ENCODE data around the gene ERP29.
"Not testable (repeated sequence)": the region's sequence is repeated elsewhere in the genome, so short reads cannot be mapped to it uniquely, and the experiment has no call there.

Gene ERP29

GRCh38 chr12:112035219-112035785 lies 22.1 kb downstream of the ERP29 start:
- DNase-seq (ENCODE audit: low read depth in 2 of 2, low spot score in 1 of 2) = no peak

GRCh38 chr12:112036614-112037013 lies 23.4 kb downstream of the ERP29 start:
- not testable (repeated sequence) for DNase-seq (ENCODE audit: low read depth in 2 of 2, low spot score in 1 of 2)

- DNase-seq (ENCODE audit: low read depth in 2 of 2, low spot score in 1 of 2) = no peak
Observed at GRCh38 chr12:112046003-112046402, 32.8 kb downstream of the ERP29 start.

GRCh38 chr12:112049351-112049750 lies 36.1 kb downstream of the ERP29 start:
- no peak for DNase-seq (ENCODE audit: low read depth in 2 of 2, low spot score in 1 of 2)

DNA sequence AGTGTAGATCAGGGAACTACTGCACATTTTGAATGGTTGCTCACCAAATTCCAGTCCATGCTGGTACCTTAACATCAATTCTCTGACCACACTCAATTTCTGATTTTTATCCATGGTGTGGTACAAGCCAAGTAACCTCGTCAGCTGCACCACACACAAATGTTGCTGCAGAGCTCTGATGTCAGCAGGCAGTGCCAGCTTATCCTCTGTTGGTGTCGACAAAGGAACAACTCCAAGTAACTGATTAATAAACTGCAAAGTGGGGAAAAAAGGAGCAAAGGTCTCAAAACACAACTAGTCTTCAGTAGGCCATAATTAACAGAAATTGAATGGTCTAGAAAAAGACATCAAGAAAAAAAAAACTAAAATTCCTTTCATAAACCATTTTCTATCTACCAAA lies 47.9 kb downstream of the ERP29 start:
- no peak for DNase-seq (ENCODE audit: low read depth in 2 of 2, low spot score in 1 of 2)

GRCh38 chr12:112063273-112063672 lies 50.0 kb downstream of the ERP29 start:
- no peak for DNase-seq (ENCODE audit: low read depth in 2 of 2, low spot score in 1 of 2)

DNA sequence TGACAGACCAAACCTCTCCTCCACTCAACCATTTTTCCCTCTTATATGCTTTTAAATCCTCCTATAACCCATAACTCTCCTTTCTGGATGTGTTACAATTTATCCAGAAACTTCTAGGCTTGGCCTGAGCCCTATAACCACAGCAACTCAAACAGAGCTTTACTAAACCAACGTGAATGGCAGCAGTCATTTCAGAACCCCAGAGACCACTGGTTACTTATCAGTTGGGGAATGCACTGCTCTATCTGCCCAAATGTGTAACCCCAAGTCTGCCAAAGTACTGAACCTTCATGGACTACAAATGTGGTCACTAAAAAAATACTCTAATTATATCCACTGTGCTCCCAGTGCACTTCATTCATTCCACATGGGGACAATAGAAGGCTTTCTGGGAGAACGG lies 53.3 kb downstream of the ERP29 start:
- DNase-seq (ENCODE audit: low read depth in 2 of 2, low spot score in 1 of 2) = no peak
